Karpas-422 (cell line): ENCODE measurements around the gene SLC22A4. TPM values are rescaled to one million over a fixed set of nuclear protein-coding genes. Genes with fewer than 3 reads are reported as not detected.
A peak's percentile ranks its signal among the peaks of the same experiment; 100 is the strongest.

Source experiments
- DNase-seq: peaks from one replicate; pipeline ENCODE4 v3.0.0-alpha.2; 2015
- H2AFZ ChIP-seq: fragments of 200-600 bp; sonication (generic); 2 replicates; pipeline ENCODE4 v1.6.1; 2014; ENCODE audit warnings: antibody characterized with exemption, low read length, mixed read lengths
- H3K27ac ChIP-seq: fragments of 200-600 bp; sonication (generic); 2 replicates; pipeline ENCODE4 v1.5.1; 2014; ENCODE audit warnings: mild to moderate bottlenecking, low read length, moderate library complexity
- H3K27me3 ChIP-seq: fragments of 200-600 bp; sonication (generic); 2 replicates; pipeline ENCODE4 v1.6.1; 2014; ENCODE audit warnings: low read length, mixed read lengths
- H3K36me3 ChIP-seq: fragments of 200-600 bp; sonication (generic); 2 replicates; pipeline ENCODE4 v1.6.1; 2014; ENCODE audit warnings: low read length, mixed read lengths; ENCODE audit not compliant: insufficient read depth
- H3K4me1 ChIP-seq: fragments of 200-600 bp; sonication (generic); 2 replicates; pipeline ENCODE4 v1.6.1; 2014; ENCODE audit warnings: mild to moderate bottlenecking, low read length, mixed read lengths
- H3K4me2 ChIP-seq: fragments of 200-600 bp; sonication (generic); 2 replicates; pipeline ENCODE4 v1.6.1; 2014; ENCODE audit warnings: low read length, low read depth, mild to moderate bottlenecking; ENCODE audit not compliant: poor library complexity, severe bottlenecking
- H3K4me3 ChIP-seq: fragments of 200-600 bp; sonication (generic); 2 replicates; pipeline ENCODE4 v1.5.1; 2014; ENCODE audit warnings: mild to moderate bottlenecking, antibody characterized with exemption, low read length, mixed read lengths
- H3K79me2 ChIP-seq: fragments of 200-600 bp; sonication (generic); 2 replicates; pipeline ENCODE4 v1.6.1; 2014; ENCODE audit warnings: mild to moderate bottlenecking, low read length, mixed read lengths
- H3K9ac ChIP-seq: fragments of 200-600 bp; sonication (generic); 2 replicates; pipeline ENCODE4 v1.6.0; 2014; ENCODE audit warnings: low read length
- H3K9me2 ChIP-seq: fragments of 200-600 bp; sonication (generic), shearing (Covaris generic); replicated peaks from 2 replicates; pipeline ENCODE4 v1.6.0; 2014; ENCODE audit warnings: mild to moderate bottlenecking, low read length, moderate library complexity; ENCODE audit not compliant: insufficient read depth
- H3K9me3 ChIP-seq: fragments of 300-700, 200-600 bp; sonication (generic); 2 replicates; pipeline ENCODE4 v1.6.1; 2014; ENCODE audit warnings: low read length, mixed read lengths
- H4K20me1 ChIP-seq: fragments of 200-600 bp; sonication (generic); 2 replicates; pipeline ENCODE4 v1.6.1; 2014; ENCODE audit warnings: mild to moderate bottlenecking, antibody characterized with exemption, low read length, low read depth; ENCODE audit not compliant: insufficient read depth
- total RNA-seq: library from RNA; depleted of rRNA; stranded (reverse); fragments of >200 nt; shearing (Covaris generic); gene quantifications from 2 replicates; pipeline ENCODE4 v1.2.3, GENCODE V29; 2014; ENCODE audit warnings: low replicate concordance

The SLC22A4 gene
- total RNA-seq, 1 experiment from 2014 or later: 0.52 TPM

DNA sequence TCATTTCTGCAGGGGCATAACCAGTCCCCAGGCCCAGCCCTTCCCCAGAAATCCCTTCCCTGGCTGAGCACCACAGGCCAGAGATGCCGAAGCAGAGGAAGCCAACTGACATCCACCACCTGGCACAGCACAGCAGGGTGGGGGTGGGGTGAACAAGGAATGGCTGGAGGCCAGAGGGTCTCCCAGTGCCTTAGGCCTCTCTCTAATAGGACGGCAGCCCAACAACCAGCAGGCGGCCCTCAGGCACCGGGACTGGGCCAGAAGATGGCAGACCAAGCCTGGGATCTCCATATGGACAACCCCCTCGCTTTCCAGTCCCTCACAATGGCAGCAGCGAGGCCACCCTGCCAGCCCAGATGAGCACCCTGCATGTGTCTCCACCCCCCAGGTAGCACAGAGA, 23.5 kb upstream of the SLC22A4 start:
- H3K9me2 ChIP-seq: no peaks in the 10 kb centered on the region

DNA sequence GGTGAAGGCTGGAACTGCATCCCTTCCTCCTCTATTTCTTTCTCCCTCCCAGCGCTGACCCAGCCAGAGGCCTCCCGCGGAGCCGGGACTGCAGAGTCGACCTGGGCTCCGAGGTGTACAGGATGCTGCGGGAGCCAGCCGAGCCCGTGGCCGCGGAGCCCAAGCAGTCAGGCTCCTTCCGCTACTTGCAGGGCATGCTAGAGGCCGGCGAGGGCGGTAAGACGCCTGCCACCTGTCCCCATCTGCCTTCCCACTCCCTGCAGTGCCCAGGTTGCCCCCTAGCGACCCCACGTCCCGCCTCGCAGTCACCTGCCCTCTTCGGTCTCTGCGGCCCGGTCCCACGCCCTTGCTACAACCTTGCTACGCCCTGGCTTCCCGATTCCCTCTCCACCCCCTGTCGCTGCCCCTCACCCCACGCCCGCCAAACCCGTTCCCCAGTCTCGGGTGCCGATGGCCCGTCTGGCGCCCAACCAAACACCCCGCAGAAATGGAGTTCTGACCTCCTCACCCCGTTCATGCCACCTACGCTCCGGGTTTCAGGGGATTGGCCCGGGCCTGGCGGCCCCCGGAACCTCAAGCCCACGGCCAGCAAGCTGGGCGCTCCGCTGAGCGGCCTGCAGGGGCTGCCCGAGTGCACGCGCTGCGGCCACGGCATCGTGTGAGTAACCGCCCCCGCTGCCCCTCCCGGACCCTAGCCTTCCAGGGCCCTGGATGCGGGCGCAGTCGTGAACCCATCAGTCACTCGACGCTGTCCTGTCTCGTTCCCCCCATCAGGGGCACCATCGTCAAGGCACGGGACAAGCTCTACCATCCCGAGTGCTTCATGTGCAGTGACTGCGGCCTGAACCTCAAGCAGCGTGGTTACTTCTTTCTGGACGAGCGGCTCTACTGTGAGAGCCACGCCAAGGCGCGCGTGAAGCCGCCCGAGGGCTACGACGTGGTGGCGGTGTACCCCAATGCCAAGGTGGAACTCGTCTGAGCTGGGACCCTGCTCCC, 22.6 kb upstream of the SLC22A4 start:
- Histone ChIP-seq H3K4me3 (no peak overlapping the region), H3K27me3 (no peaks in the 10 kb centered on the region), H3K36me3 (no peaks in the 10 kb centered on the region), H2AFZ (no peak overlapping the region), H3K27ac (no peak overlapping the region), H3K9me2 (no peaks in the 10 kb centered on the region), H3K4me1 (no peaks in the 10 kb centered on the region), H4K20me1 (no peaks in the 10 kb centered on the region), H3K4me2 (no peak overlapping the region), H3K9ac (no peak overlapping the region), H3K9me3 (no peaks in the 10 kb centered on the region), H3K79me2 (no peaks in the 10 kb centered on the region)
- no peak for DNase-seq

More for the DNA sequence above, 23.5 kb upstream of the SLC22A4 start:
- Histone ChIP-seq H3K4me2 (no peak overlapping the region), H3K79me2 (no peaks in the 10 kb centered on the region), H3K4me3 (no peak overlapping the region), H2AFZ (no peak overlapping the region), H3K9me3 (no peaks in the 10 kb centered on the region), H3K36me3 (no peaks in the 10 kb centered on the region), H4K20me1 (no peaks in the 10 kb centered on the region), H3K9ac (no peak overlapping the region), H3K27ac (no peak overlapping the region), H3K4me1 (no peaks in the 10 kb centered on the region), H3K27me3 (no peaks in the 10 kb centered on the region)
- DNase-seq: no peak

DNA sequence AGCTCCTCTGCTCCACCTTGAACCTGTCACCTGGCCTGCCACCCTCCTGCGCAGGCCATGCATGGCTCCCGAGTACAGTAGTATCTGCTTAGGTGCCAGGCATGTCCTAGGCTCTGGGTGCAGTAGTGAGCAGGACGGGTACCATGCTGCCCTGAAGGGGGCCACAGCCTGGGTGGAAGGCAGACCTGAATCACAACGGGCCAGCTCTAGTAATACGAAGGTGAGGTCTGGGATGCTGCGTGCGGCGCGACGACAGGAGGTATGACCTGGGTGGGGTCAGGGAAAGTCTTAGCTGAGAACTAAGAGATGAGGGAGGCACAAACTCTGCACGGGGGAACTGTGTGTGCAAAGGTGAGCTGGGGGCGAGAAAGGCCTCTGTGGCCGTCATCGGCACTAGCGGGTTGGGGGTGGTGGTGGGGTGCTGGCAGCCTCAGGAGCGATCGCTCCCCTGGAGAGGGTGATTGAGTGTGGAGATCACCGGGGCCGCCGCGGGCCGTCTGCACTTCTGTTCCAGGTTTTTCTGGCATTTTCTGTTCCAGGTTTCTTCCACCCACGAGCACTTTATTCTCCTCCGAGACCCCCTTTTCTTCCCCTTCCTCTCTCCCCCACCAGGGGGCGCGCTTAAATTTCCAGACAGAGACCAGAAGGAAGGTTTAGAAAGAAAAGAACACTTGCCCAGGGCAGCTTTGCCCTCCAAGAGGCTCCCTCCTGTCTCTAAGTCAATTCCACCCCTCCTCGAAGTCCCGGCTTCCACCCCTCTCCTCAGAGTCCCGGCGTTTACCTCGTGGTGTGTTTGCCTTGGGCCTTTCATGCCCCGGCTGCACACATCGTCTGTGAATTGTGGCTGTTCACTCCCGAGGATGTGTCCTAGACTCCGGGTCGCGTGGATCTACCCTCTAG, 21.6 kb upstream of the SLC22A4 start:
- H2AFZ ChIP-seq: no peak overlapping the region
- no peaks in the 10 kb centered on the region for H3K36me3 ChIP-seq

DNA sequence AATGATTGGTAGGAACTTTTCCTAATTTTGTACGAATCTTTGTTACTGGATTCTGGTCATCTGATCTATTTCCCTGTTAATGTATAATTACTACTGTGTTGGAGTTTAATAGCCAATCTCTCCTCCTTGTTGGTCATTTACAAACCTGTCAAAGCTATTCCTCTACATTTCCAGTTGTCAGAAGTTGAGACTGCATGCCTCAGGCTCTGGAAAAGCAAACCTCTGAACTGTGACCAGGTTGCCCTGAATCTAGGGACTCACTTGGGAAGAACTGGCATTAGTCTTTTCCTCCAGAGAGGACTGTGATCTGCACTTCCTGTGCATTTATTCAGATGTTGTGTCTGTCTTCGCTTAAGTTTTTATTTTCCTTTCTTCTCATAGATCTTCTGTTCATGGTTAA, 20.6 kb upstream of the SLC22A4 start:
- no peaks in the 10 kb centered on the region for H3K9me2 ChIP-seq
- no peaks in the 10 kb centered on the region for H3K27me3 ChIP-seq
- no peak overlapping the region for H3K4me2 ChIP-seq
- no peak overlapping the region for H3K4me3 ChIP-seq
- H2AFZ ChIP-seq: no peak overlapping the region
- no peak for DNase-seq
- H3K9me3 ChIP-seq: no peaks in the 10 kb centered on the region
- H3K4me1 ChIP-seq: peaks cover 2% of the 10 kb centered on the region; the same call in 1 of the 2 replicates
- no peak overlapping the region for H3K27ac ChIP-seq
- no peaks in the 10 kb centered on the region for H4K20me1 ChIP-seq
- H3K9ac ChIP-seq: no peak overlapping the region
- no peaks in the 10 kb centered on the region for H3K79me2 ChIP-seq
- no peaks in the 10 kb centered on the region for H3K36me3 ChIP-seq

More for the DNA sequence above, 21.6 kb upstream of the SLC22A4 start:
- Histone ChIP-seq H3K9me2 (no peaks in the 10 kb centered on the region), H3K27ac (no peak overlapping the region), H3K4me1 (no peaks in the 10 kb centered on the region), H3K4me3 (no peak overlapping the region), H3K9ac (no peak overlapping the region), H3K79me2 (no peaks in the 10 kb centered on the region), H3K27me3 (no peaks in the 10 kb centered on the region), H3K9me3 (no peaks in the 10 kb centered on the region), H3K4me2 (no peak overlapping the region), H4K20me1 (no peaks in the 10 kb centered on the region)
- peak; percentile 85 for DNase-seq

DNA sequence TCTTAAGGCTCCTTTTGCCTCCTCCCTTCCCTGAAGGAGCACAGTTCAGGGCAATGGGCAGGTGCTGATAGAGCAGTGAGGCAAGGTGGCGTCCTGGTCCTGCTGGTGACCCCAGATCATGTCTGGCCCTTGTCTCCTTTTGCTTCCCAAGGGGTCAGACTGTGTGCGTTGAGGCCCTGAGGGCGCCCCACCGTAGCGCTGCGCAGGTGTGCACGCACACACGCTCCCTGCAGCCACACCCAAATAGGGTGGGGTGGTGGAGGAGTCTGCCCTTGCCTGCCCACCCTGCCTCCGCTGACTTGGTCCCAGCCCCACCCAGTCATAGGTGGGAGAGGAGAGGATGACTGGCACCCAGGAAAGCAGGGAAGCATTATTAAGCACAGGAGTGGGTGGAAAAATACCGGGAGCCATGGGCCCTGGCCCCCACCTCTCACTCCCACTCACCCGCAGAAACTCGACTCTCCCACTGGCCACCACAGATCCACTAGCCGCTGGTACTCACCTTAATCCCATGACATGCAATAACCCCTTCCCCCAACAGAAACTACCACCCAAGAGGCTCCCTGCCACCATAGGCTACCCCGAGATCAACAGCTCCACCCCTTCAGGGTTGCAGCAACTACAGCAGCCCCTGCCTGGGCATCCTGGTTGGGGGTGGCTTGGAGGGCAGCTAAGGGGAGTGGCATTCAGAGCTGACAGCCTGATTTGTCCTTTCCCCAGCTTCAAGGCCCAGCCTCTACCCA, 20.0 kb upstream of the SLC22A4 start:
- no peak for DNase-seq
- no peaks in the 10 kb centered on the region for H3K9me2 ChIP-seq
- no peak overlapping the region for H3K9ac ChIP-seq
- H3K4me1 ChIP-seq: peaks cover 2% of the 10 kb centered on the region; the same call in 1 of the 2 replicates
- no peak overlapping the region for H3K27ac ChIP-seq
- H3K27me3 ChIP-seq: no peaks in the 10 kb centered on the region
- H4K20me1 ChIP-seq: no peaks in the 10 kb centered on the region
- H3K4me2 ChIP-seq: no peak overlapping the region
- H3K36me3 ChIP-seq: no peaks in the 10 kb centered on the region
- no peaks in the 10 kb centered on the region for H3K79me2 ChIP-seq
- no peak overlapping the region for H2AFZ ChIP-seq
- H3K4me3 ChIP-seq: no peak overlapping the region
- no peaks in the 10 kb centered on the region for H3K9me3 ChIP-seq

DNA sequence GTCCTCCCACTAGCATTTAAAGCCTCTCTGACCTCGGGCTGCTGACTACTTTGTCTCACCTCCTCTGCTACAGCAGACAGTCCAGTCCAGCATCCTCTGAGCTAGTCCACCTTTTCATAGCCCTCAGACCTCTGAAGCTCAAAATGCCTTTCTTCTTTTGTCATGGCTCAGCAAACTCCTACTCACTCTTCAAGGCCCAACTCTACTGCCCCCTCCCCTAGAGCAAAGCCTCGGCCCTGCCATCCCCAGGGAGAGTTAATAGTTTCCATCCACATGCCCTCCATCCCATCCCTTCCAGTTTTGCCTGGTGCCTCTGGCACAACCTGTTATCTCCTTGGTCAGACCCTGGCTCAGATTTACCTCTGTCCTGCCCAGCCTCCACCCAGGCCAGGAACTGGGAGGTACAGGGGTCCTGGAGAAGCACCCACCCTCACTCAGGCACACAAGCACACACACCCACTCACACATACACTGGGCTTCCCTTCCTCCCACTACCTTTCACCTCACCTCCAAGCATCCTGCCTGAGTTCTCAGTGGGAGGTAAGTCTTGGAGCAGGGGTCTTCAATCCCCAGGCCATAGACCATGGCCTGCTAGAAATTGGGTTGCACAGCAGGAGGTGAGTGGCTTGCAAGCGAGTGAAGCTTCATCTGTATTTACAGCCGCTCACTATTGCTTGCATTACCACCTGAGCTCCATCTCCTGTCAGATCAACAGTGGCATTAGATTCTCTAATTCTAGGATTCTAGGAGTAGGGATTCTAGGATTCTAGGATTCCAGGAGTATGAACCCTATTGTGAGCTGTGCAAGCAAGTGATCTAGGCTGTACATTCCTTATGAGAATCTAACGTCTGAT, 18.6 kb upstream of the SLC22A4 start:
- Histone ChIP-seq H3K4me3 (no peak overlapping the region), H4K20me1 (no peaks in the 10 kb centered on the region), H3K9me2 (no peaks in the 10 kb centered on the region), H3K9ac (no peak overlapping the region), H3K79me2 (no peaks in the 10 kb centered on the region), H3K27ac (no peak overlapping the region), H2AFZ (no peak overlapping the region), H3K27me3 (no peaks in the 10 kb centered on the region), H3K4me2 (no peak overlapping the region), H3K36me3 (no peaks in the 10 kb centered on the region), H3K4me1 (peaks cover 2% of the 10 kb centered on the region; the same call in 1 of the 2 replicates), H3K9me3 (no peaks in the 10 kb centered on the region)
- no peak for DNase-seq

DNA sequence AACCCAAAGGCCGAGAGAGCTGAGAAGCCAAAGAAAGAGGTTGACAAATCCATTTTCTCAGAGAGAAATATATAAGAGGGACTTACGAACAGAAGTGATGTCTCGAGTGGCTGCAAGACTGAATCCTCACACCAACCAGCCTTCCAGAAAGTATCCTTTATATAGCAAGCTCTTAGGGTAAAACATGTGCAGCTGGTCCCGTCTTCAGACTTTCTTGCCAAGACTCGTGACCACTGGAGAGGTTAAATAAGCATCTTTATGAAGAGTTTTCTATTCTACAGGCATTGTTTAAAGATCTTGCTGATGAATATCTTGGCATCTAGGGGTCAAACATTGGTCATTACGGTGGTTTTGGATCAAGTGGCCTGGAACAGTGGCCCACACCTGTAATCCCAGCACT, 16.9 kb upstream of the SLC22A4 start:
- H3K4me1 ChIP-seq: peaks cover 2% of the 10 kb centered on the region; the same call in 1 of the 2 replicates
- H3K4me3 ChIP-seq: no peak overlapping the region
- no peaks in the 10 kb centered on the region for H3K9me2 ChIP-seq
- H3K79me2 ChIP-seq: no peaks in the 10 kb centered on the region
- no peaks in the 10 kb centered on the region for H3K9me3 ChIP-seq
- no peaks in the 10 kb centered on the region for H4K20me1 ChIP-seq
- no peak overlapping the region for H3K4me2 ChIP-seq
- H2AFZ ChIP-seq: no peak overlapping the region
- DNase-seq: no peak
- no peak overlapping the region for H3K27ac ChIP-seq
- H3K36me3 ChIP-seq: no peaks in the 10 kb centered on the region
- no peak overlapping the region for H3K9ac ChIP-seq
- no peaks in the 10 kb centered on the region for H3K27me3 ChIP-seq
